KMS-11 (cell line): ENCODE measurements around the gene KISS1.

Experiments
- H2AFZ ChIP-seq: fragments of 200-600 bp; sonication (generic); 2 replicates; pipeline ENCODE4 v1.6.1; 2016; ENCODE audit warnings: antibody characterized with exemption, mixed run types, low read depth
- H3K27ac ChIP-seq: fragments of 200-600 bp; sonication (generic); 2 replicates; pipeline ENCODE4 v1.6.1; 2016; ENCODE audit warnings: mild to moderate bottlenecking, mixed run types
- H3K27me3 ChIP-seq: fragments of 200-600 bp; sonication (generic); 2 replicates; pipeline ENCODE4 v1.6.1; 2017; ENCODE audit warnings: mild to moderate bottlenecking, low read depth, mixed run types, moderate library complexity; ENCODE audit not compliant: insufficient read depth
- H3K36me3 ChIP-seq: fragments of 200-600 bp; sonication (generic); 2 replicates; pipeline ENCODE4 v1.6.1; 2017; ENCODE audit warnings: mild to moderate bottlenecking, mixed run types; ENCODE audit not compliant: insufficient read depth
- H3K4me1 ChIP-seq: fragments of 200-600 bp; sonication (generic); 2 replicates; pipeline ENCODE4 v1.6.1; 2016; ENCODE audit warnings: mild to moderate bottlenecking, low read depth, mixed run types; ENCODE audit not compliant: poor library complexity, severe bottlenecking
- H3K4me2 ChIP-seq: fragments of 200-600 bp; sonication (generic); 2 replicates; pipeline ENCODE4 v1.7.0; 2016; ENCODE audit warnings: mild to moderate bottlenecking, mixed run types
- H3K4me3 ChIP-seq: fragments of 200-600 bp; sonication (generic); IDR thresholded peaks from 2 replicates; pipeline ENCODE4 v1.6.1; 2017; ENCODE audit warnings: low read depth, low read length, mixed read lengths; ENCODE audit not compliant: insufficient read depth
- H3K79me2 ChIP-seq: fragments of 200-600 bp; sonication (generic); 2 replicates; pipeline ENCODE4 v1.6.1; 2016; ENCODE audit warnings: low read depth, mixed run types; ENCODE audit not compliant: insufficient read depth
- H3K9ac ChIP-seq: fragments of 200-600 bp; sonication (generic); 2 replicates; pipeline ENCODE4 v1.6.1; 2016; ENCODE audit warnings: mild to moderate bottlenecking, mixed run types
- H4K20me1 ChIP-seq: fragments of 200-600 bp; sonication (generic); 2 replicates; pipeline ENCODE4 v1.6.1; 2016; ENCODE audit warnings: mild to moderate bottlenecking, mixed run types; ENCODE audit not compliant: insufficient read depth
- CTCF ChIP-seq: fragments of 200-600 bp; sonication (generic); conservative IDR thresholded peaks from 2 replicates; pipeline ENCODE4 v1.6.1; 2017; ENCODE audit warnings: low read depth, mild to moderate bottlenecking, antibody characterized with exemption, low read length, moderate library complexity, mixed read lengths

Gene KISS1

DNA sequence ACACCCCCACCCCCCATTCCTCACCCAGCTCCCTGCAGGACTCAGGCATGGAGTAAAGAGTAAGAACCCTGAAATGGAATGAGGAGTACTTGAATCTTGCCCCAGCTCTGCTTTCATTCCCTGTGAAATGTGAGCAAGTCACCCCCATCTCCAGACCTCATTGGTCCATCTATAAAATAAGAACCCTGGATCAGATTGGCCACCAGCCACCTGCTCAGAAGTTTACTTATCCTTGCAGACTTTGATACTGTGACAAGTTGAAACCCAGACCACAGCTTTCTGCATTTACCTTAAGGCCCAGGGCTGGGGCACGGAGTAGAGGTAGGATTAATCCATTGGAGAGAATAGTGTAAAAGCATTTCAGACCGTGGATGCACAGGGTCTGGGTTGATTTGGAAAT is 2.2 kb downstream of the KISS1 start:
- Histone ChIP-seq H3K27ac (no peak overlapping the region), H3K4me2 (no peak overlapping the region), H2AFZ (no peak overlapping the region), H3K79me2 (no peaks in the 10 kb centered on the region), H3K4me1 (no peaks in the 10 kb centered on the region), H4K20me1 (no peaks in the 10 kb centered on the region; the same call in 1 of the 2 replicates), H3K36me3 (no peaks in the 10 kb centered on the region), H3K27me3 (peaks cover 12% of the 10 kb centered on the region; the same call in 1 of the 2 replicates), H3K4me3 (no peak overlapping the region), H3K9ac (no peak overlapping the region)
- no peak for TF ChIP-seq CTCF

GRCh38 chr1:204192589-204193352 is 3.5 kb downstream of the KISS1 start:
- no peak for TF ChIP-seq CTCF
- Histone ChIP-seq H2AFZ (no peak overlapping the region), H3K27me3 (peaks cover 12% of the 10 kb centered on the region; the same call in 1 of the 2 replicates), H3K27ac (no peak overlapping the region), H3K9ac (no peak overlapping the region), H3K79me2 (no peaks in the 10 kb centered on the region), H3K4me3 (no peak overlapping the region), H3K4me2 (no peak overlapping the region), H3K4me1 (no peaks in the 10 kb centered on the region), H4K20me1 (no peaks in the 10 kb centered on the region; the same call in 1 of the 2 replicates), H3K36me3 (no peaks in the 10 kb centered on the region)

- peaks cover 12% of the 10 kb centered on the region; the same call in 1 of the 2 replicates for H3K27me3 ChIP-seq
These were observed 4.2 kb downstream of the KISS1 start for GRCh38 chr1:204192046-204192445.

GRCh38 chr1:204191456-204191855 is 4.8 kb downstream of the KISS1 start:
- H4K20me1 ChIP-seq = no peaks in the 10 kb centered on the region; the same call in 1 of the 2 replicates
- TF ChIP-seq CTCF = no peak
- no peak overlapping the region for H3K9ac ChIP-seq
- H3K4me1 ChIP-seq = no peaks in the 10 kb centered on the region
- H3K36me3 ChIP-seq = no peaks in the 10 kb centered on the region
- peaks cover 12% of the 10 kb centered on the region; the same call in 1 of the 2 replicates for H3K27me3 ChIP-seq
- H3K4me3 ChIP-seq = no peak overlapping the region
- no peaks in the 10 kb centered on the region for H3K79me2 ChIP-seq
- no peak overlapping the region for H3K27ac ChIP-seq
- H2AFZ ChIP-seq = no peak overlapping the region
- H3K4me2 ChIP-seq = no peak overlapping the region

More at GRCh38 chr1:204192046-204192445, 4.2 kb downstream of the KISS1 start:
- no peak for TF ChIP-seq CTCF
- Histone ChIP-seq H3K4me1 (no peaks in the 10 kb centered on the region), H3K27ac (no peak overlapping the region), H3K36me3 (no peaks in the 10 kb centered on the region), H3K79me2 (no peaks in the 10 kb centered on the region), H4K20me1 (no peaks in the 10 kb centered on the region; the same call in 1 of the 2 replicates), H3K9ac (no peak overlapping the region), H3K4me2 (no peak overlapping the region), H2AFZ (no peak overlapping the region), H3K4me3 (no peak overlapping the region)
